Measurements from ENCODE around the gene TRIM46.

GRCh38 chr1:155185783-155186066, 12.1 kb downstream of the TRIM46 start:
- no peak for TF ChIP-seq POLR2A (IDR thresholded peaks at IDR 0.05; ENCODE audit: low read depth, low read length)
- TF ChIP-seq SPI1 (IDR thresholded peaks at IDR 0.05; ENCODE audit: low read depth, low read length): no peak

Measured in GM12891 (cell line).